GM18505 (cell line): ENCODE measurements around the gene PTPRM.

Source experiments
- ATAC-seq: cut with Tn5 transposase; IDR thresholded peaks from one replicate; pipeline ENCODE4 v1.9.1; 2021; ENCODE audit not compliant: unreplicated experiment
- POLR2A ChIP-seq: IDR thresholded peaks from 4 replicates; pipeline ENCODE4 v1.6.1; 2011; ENCODE audit warnings: borderline replicate concordance; ENCODE audit not compliant: insufficient read depth, insufficient read length; ENCODE audit errors: extremely low read depth

Gene PTPRM

GRCh38 chr18:7548721-7549120 is 18.4 kb upstream of the PTPRM start:
- no peak for TF ChIP-seq POLR2A
- no peak for ATAC-seq

GRCh38 chr18:7557973-7558372 is 9.1 kb upstream of the PTPRM start:
- ATAC-seq: no peak
- no peak for TF ChIP-seq POLR2A

- ATAC-seq: no peak
- TF ChIP-seq POLR2A: no peak
These were observed 8.3 kb upstream of the PTPRM start for GRCh38 chr18:7558769-7559168.

GRCh38 chr18:7559709-7560319 is 7.3 kb upstream of the PTPRM start:
- ATAC-seq: no peak
- TF ChIP-seq POLR2A: no peak

- no peak for TF ChIP-seq POLR2A
- ATAC-seq: no peak
These were observed 5.1 kb upstream of the PTPRM start for GRCh38 chr18:7561909-7562460.

- ATAC-seq: no peak
- no peak for TF ChIP-seq POLR2A
These were observed 4.6 kb upstream of the PTPRM start for GRCh38 chr18:7562491-7562890.

- no peak for TF ChIP-seq POLR2A
- no peak for ATAC-seq
These were observed 1.4 kb upstream of the PTPRM start for GRCh38 chr18:7565677-7566076.

GRCh38 chr18:7566244-7566566 is 911 bp upstream of the PTPRM start:
- no peak for TF ChIP-seq POLR2A
- ATAC-seq: no peak

GRCh38 chr18:7567474-7568425 is 634 bp downstream of the PTPRM start:
- no peak for TF ChIP-seq POLR2A
- ATAC-seq: peak; percentile 2

- no peak for TF ChIP-seq POLR2A
- no peak for ATAC-seq
These were observed 1.3 kb downstream of the PTPRM start for GRCh38 chr18:7568426-7568825.

- no peak for TF ChIP-seq POLR2A
- no peak for ATAC-seq
These were observed 4.5 kb downstream of the PTPRM start for GRCh38 chr18:7571626-7572025.

GRCh38 chr18:7572822-7573221 is 5.7 kb downstream of the PTPRM start:
- no peak for TF ChIP-seq POLR2A
- ATAC-seq: no peak

- no peak for ATAC-seq
- TF ChIP-seq POLR2A: no peak
These were observed 8.4 kb downstream of the PTPRM start for GRCh38 chr18:7575465-7576028.

- no peak for ATAC-seq
- TF ChIP-seq POLR2A: no peak
These were observed 9.0 kb downstream of the PTPRM start for GRCh38 chr18:7576077-7576476.

GRCh38 chr18:7576685-7577084 is 9.6 kb downstream of the PTPRM start:
- ATAC-seq: no peak

More at GRCh38 chr18:7576685-7577084, 9.6 kb downstream of the PTPRM start:
- TF ChIP-seq POLR2A: no peak
